ENCODE measurements around the gene UTP3.

GRCh38 chr4:70701271-70701670 is 12.9 kb downstream of the UTP3 start:
- no peak for TF ChIP-seq CTCF (IDR thresholded peaks at IDR 0.05)
- TF ChIP-seq POLR2A (IDR thresholded peaks at IDR 0.05) = no peak
